ENCODE results near the gene DOCK8. TPM values are rescaled to one million over a fixed set of nuclear protein-coding genes. Genes with fewer than 3 reads are reported as not detected.

The DOCK8 gene
- total and polyA plus RNA-seq, 4 experiments from 2014 or later, result 31.0 to 315 (median 200) TPM

DNA sequence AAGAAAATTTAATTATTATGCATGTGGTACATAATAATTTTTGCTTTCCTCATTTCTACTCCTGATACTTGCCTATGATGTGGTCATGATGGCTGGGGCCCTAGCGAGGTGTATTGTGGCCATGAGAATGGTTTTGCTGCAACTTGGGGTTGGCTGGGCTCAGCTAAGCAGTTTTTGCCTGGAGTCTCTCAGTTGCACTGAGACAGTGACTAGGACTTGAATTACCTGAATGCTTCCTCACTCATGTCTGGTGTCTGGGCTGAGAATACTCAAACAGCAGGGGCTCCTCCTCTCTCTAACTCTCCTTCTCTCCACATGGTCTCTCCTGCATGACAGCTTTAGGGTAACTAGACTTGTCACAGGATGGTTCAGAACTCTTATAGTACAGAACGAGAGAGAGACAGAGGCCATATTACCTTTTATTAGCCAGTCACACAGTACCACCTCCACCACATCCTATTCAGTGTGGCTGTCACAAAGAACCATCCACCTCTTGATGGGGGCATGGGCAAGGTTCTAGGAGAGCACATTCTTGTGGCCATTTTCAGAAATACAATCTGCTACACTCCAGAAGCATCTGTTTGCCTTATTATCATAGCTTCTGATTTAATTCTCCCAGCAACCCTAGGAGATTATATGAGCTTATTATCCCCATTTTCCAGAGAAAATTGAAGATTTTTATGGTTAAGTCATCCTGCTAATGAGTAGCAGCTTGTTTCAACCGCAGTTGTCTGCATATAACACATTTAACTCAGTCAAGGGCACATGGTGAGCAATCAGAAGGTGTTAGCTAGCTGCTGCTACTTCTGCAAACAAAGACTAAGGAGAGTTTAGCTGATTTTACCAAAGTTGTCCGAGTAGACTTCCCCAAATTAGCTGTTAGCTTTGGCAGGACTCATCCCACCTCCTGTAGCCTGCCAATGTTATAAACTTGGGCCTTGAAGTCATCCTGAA is 245.1 kb downstream of the DOCK8 start:
- intact Hi-C loops (cut with micrococcal nuclease), result no loop called here
- Mint-ChIP-seq H3K4me3 (peak overlapping the region in 1 of 8 donors; percentile 34), H3K27me3 (no peaks in the 10 kb centered on the region)

DNA sequence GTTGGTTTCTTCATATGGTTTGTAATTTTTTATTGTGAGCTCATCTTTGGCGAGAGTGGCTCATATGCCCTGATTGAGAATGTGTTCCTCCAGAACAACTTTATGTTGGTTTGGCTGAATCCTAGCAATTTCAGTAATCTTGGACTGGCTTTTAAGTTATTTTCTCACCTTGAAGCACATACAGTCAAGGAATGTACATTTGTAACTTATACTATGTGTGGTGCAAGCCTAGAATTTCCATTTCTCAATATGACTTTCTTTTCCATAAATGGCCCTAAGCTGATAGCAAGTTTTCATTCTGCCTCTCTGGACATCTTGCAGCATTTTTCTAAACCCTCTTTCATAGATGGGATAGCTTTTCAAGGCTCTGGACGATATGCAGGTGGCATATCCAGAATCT is 247.5 kb downstream of the DOCK8 start:
- Mint-ChIP-seq H3K9me3 (peaks cover 0 to 1% (median 0%) of the 10 kb centered on the region in 8 donors), H3K4me1 (peaks cover 6 to 22% (median 12%) of the 10 kb centered on the region in 4 donors), H3K27me3 (no peaks in the 10 kb centered on the region), H3K27ac (peak overlapping the region in 6 of 7 donors; percentile 2 to 86 (median 54)), H3K36me3 (peaks cover 49 to 76% of the 10 kb centered on the region in 2 donors), H3K4me3 (no peak overlapping the region)
- ChIA-PET POLR2A (ENCODE audit: partially characterized antibody) (no interaction called here), CTCF (ENCODE audit: partially characterized antibody) (interaction anchor here (0.6 to 1.1 kb wide), 3 partner anchors 19 to 37 kb away, joined by 3 read pairs; no protein-coding TSS in a partner anchor)
- intact Hi-C loops (cut with micrococcal nuclease), result no loop called here
- DNase-seq, result no peak
- Histone ChIP-seq H3K36me3 (ENCODE audit: insufficient read depth, low read length) (peaks cover 44% of the 10 kb centered on the region), H3K4me3 (ENCODE audit: low read length in 2 of 2) (no peak overlapping the region), H3K27ac (ENCODE audit: low read depth, low read length) (no peak overlapping the region), H3K4me1 (ENCODE audit: insufficient read depth, low read length) (peaks cover 5% of the 10 kb centered on the region), H3K27me3 (ENCODE audit: insufficient read depth, low read length) (no peaks in the 10 kb centered on the region), H3K9me3 (ENCODE audit: control insufficient read depth in 1 of 2, low read length in 2 of 2) (no peaks in the 10 kb centered on the region)

More for the DNA sequence above, 245.1 kb downstream of the DOCK8 start:
- H3K27ac Mint-ChIP-seq, result peak overlapping the region in 6 of 7 donors; percentile 2 to 91 (median 70)
- H3K36me3 ChIP-seq (ENCODE audit: insufficient read depth, low read length), result peaks cover 57% of the 10 kb centered on the region
- no peaks in the 10 kb centered on the region for H3K9me3 ChIP-seq (ENCODE audit: control insufficient read depth in 1 of 2, low read length in 2 of 2)
- peaks cover 0 to 1% (median 0%) of the 10 kb centered on the region in 8 donors for H3K9me3 Mint-ChIP-seq
- H3K36me3 Mint-ChIP-seq, result peaks cover 53 to 78% of the 10 kb centered on the region in 2 donors
- ChIA-PET CTCF (ENCODE audit: partially characterized antibody) (interaction anchor here (1.0 to 1.6 kb wide), 3 partner anchors 12 to 44 kb away, joined by 3 to 7 read pairs (median 3); partner anchors contain the start of gene KANK1), POLR2A (ENCODE audit: partially characterized antibody) (interaction anchor here (0.6 to 1.7 kb wide), 3 partner anchors 9 to 74 kb away, joined by 3 to 8 read pairs (median 3); no protein-coding TSS in a partner anchor)
- peaks cover 6 to 25% (median 15%) of the 10 kb centered on the region in 4 donors for H3K4me1 Mint-ChIP-seq
- no peak overlapping the region for H3K4me3 ChIP-seq (ENCODE audit: low read length in 2 of 2)
- DNase-seq, result no peak
- no peaks in the 10 kb centered on the region for H3K27me3 ChIP-seq (ENCODE audit: insufficient read depth, low read length)
- H3K27ac ChIP-seq (ENCODE audit: low read depth, low read length), result no peak overlapping the region
- peaks cover 5% of the 10 kb centered on the region for H3K4me1 ChIP-seq (ENCODE audit: insufficient read depth, low read length)

DNA sequence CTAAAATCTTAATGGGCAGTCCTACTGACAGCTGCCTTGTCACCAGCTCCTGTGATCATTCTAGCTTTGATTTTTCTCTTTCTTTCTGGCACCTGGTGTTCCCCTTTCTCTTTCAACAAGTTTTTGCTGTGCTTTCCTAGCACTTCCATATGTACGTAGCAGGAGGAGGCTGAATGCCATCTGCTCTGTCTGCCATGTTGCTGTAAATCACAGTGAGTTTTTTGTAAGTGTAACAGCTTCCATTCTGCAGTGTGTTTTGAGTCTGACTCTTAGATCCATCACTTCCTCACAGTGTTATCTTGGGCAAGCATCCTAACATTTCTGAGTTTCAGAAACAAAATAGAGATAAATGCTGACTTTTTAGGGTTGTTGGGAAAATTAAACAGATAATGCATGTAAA is 247.9 kb downstream of the DOCK8 start:
- Mint-ChIP-seq H3K4me1 (peaks cover 6 to 17% (median 12%) of the 10 kb centered on the region in 4 donors), H3K9me3 (peaks cover 0 to 1% (median 0%) of the 10 kb centered on the region in 8 donors), H3K36me3 (peaks cover 45 to 71% of the 10 kb centered on the region in 2 donors), H3K4me3 (no peak overlapping the region), H3K27ac (peak overlapping the region; percentile 2 to 86 (median 58)), H3K27me3 (no peaks in the 10 kb centered on the region)
- H3K27ac ChIP-seq (ENCODE audit: low read depth, low read length), result no peak overlapping the region
- ChIA-PET CTCF (ENCODE audit: partially characterized antibody) (interaction anchor here (1.1 kb wide), 1 partner anchor 19 kb away, joined by 3 read pairs; no protein-coding TSS in a partner anchor), POLR2A (ENCODE audit: partially characterized antibody) (no interaction called here)
- H3K27me3 ChIP-seq (ENCODE audit: insufficient read depth, low read length), result no peaks in the 10 kb centered on the region
- DNase-seq, result no peak
- peaks cover 39% of the 10 kb centered on the region for H3K36me3 ChIP-seq (ENCODE audit: insufficient read depth, low read length)
- H3K9me3 ChIP-seq (ENCODE audit: control insufficient read depth in 1 of 2, low read length in 2 of 2), result no peaks in the 10 kb centered on the region
- peaks cover 5% of the 10 kb centered on the region for H3K4me1 ChIP-seq (ENCODE audit: insufficient read depth, low read length)
- intact Hi-C loops (cut with micrococcal nuclease), result no loop called here
- H3K4me3 ChIP-seq (ENCODE audit: low read length in 2 of 2), result no peak overlapping the region

DNA sequence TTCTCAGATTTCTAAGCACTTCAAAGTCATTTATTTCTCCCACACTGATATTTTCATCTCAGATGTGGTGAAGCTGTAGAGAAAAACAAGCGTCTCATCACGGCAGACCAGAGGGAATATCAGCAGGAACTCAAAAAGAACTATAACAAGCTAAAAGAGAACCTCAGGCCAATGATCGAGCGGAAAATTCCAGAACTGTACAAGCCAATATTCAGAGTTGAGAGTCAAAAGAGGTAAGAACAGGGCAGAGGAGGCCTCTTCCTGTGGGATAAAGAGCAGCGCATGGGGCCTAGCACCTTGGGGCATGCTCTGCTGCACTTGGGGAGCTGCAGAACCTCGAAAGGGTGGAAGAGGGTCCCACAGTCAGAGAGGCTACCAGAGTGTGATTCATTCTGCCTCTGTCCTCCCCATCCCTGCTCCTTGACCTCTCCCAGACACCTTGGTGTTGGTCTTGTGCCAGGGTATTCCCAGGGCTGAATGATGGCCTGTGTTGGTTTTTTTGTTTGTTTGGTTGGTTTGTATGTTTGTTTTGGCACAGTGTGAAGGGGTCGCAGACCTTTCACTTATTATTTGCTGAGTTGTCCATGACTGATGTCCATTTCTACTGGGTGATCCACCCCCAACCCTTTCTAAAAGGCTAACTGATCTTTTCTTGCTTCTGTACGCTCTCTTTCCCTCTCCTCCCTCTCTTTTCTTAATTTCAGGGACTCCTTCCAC is 248.9 kb downstream of the DOCK8 start:
- DNase-seq, result no peak
- Histone ChIP-seq H3K4me1 (ENCODE audit: insufficient read depth, low read length) (peaks cover 10% of the 10 kb centered on the region), H3K9me3 (ENCODE audit: control insufficient read depth in 1 of 2, low read length in 2 of 2) (no peaks in the 10 kb centered on the region), H3K36me3 (ENCODE audit: insufficient read depth, low read length) (peaks cover 30% of the 10 kb centered on the region), H3K27me3 (ENCODE audit: insufficient read depth, low read length) (no peaks in the 10 kb centered on the region), H3K27ac (ENCODE audit: low read depth, low read length) (no peak overlapping the region), H3K4me3 (ENCODE audit: low read length in 2 of 2) (no peak overlapping the region)
- no peak overlapping the region for H3K4me3 Mint-ChIP-seq
- peaks cover 5 to 12% (median 12%) of the 10 kb centered on the region in 4 donors for H3K4me1 Mint-ChIP-seq
- peaks cover 0 to 1% (median 0%) of the 10 kb centered on the region in 8 donors for H3K9me3 Mint-ChIP-seq
- peak overlapping the region in 2 of 7 donors; percentile 53 to 60 for H3K27ac Mint-ChIP-seq
- peaks cover 41 to 61% of the 10 kb centered on the region in 2 donors for H3K36me3 Mint-ChIP-seq
- intact Hi-C loops (cut with micrococcal nuclease), result no loop called here
- ChIA-PET POLR2A (ENCODE audit: partially characterized antibody) (no interaction called here), CTCF (ENCODE audit: partially characterized antibody) (no interaction called here)
- no peaks in the 10 kb centered on the region for H3K27me3 Mint-ChIP-seq

DNA sequence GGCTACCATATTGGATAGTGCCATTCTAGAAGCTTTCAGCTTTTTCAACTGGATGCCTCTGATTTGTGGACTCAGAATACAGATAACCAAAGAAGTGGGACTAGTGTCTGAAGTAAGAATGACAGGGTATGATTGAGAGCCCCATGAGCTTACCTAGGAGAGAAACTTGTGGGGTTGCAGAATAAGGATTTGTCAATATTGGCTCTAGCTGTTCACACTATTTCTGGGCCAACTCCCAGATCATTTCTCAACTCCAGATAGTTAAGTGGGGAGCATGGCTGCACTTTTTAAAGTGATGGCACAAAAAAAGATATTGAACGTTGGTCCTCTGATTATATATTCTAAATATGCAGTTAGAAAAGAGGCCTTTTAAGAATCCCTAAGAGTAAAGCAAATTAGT is 252.1 kb downstream of the DOCK8 start:
- Histone ChIP-seq H3K27ac (ENCODE audit: low read depth, low read length) (no peak overlapping the region), H3K4me3 (ENCODE audit: low read length in 2 of 2) (no peak overlapping the region), H3K9me3 (ENCODE audit: control insufficient read depth in 1 of 2, low read length in 2 of 2) (no peaks in the 10 kb centered on the region), H3K36me3 (ENCODE audit: insufficient read depth, low read length) (peaks cover 24% of the 10 kb centered on the region), H3K4me1 (ENCODE audit: insufficient read depth, low read length) (peaks cover 21% of the 10 kb centered on the region), H3K27me3 (ENCODE audit: insufficient read depth, low read length) (no peaks in the 10 kb centered on the region)
- no peaks in the 10 kb centered on the region for H3K27me3 Mint-ChIP-seq
- CTCF ChIA-PET (ENCODE audit: partially characterized antibody), result interaction anchor here (0.6 to 1.1 kb wide), 3 partner anchors 9 to 41 kb away, joined by 3 to 4 read pairs (median 3); no protein-coding TSS in a partner anchor
- DNase-seq, result no peak
- peaks cover 17 to 28% (median 22%) of the 10 kb centered on the region in 4 donors for H3K4me1 Mint-ChIP-seq
- peak overlapping the region in 4 of 7 donors; percentile 25 to 81 (median 50) for H3K27ac Mint-ChIP-seq
- POLR2A ChIA-PET (ENCODE audit: partially characterized antibody), result interaction anchor here (0.6 to 1.1 kb wide), 2 partner anchors 38 to 58 kb away, joined by 3 to 5 read pairs; partner anchors contain the start of gene KANK1
- intact Hi-C loops (cut with micrococcal nuclease), result no loop called here
- no peak overlapping the region for H3K4me3 Mint-ChIP-seq
- peaks cover 0 to 6% (median 0%) of the 10 kb centered on the region in 8 donors for H3K9me3 Mint-ChIP-seq
- H3K36me3 Mint-ChIP-seq, result peaks cover 37 to 46% of the 10 kb centered on the region in 2 donors

DNA sequence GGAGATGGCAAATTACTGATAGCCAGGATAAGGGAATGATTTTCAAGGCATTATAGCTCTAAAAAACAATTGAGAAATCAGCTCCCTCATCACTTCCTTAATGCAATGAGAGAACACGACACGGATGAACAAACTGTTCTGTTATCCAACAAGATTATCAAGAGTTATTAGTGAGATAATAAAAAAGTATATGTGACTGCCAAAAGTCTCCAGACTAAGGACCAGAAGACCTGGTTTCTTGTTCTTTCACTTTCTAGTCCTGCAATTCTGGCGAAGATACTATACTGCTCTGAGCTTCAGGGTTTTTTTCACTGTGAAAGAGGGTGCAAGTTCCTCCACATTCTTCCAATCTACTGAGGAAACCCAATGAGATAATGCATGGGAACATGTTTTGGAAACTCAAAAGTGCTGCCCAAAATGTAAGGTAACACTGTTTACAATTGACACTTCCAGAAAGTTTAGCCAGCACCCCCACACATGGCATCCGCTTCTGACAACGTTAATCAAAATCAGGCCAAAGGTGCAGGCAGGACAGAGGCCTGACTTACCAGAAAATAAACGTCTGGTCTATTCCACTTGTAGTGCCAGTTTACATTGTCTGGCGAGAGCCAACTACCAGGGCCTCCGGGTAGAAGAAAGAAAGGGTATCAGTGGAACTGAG is 254.2 kb downstream of the DOCK8 start:
- peaks cover 21% of the 10 kb centered on the region for H3K4me1 ChIP-seq (ENCODE audit: insufficient read depth, low read length)
- peak overlapping the region; percentile 60 to 96 (median 88) for H3K27ac Mint-ChIP-seq
- peak overlapping the region; percentile 68 for H3K27ac ChIP-seq (ENCODE audit: low read depth, low read length)
- H3K9me3 ChIP-seq (ENCODE audit: control insufficient read depth in 1 of 2, low read length in 2 of 2), result no peaks in the 10 kb centered on the region
- POLR2A ChIA-PET (ENCODE audit: partially characterized antibody), result interaction anchor here (0.8 to 1.7 kb wide), 5 partner anchors 9 to 196 kb away, joined by 3 to 8 read pairs (median 4); no protein-coding TSS in a partner anchor
- H3K27me3 ChIP-seq (ENCODE audit: insufficient read depth, low read length), result no peaks in the 10 kb centered on the region
- H3K36me3 Mint-ChIP-seq, result peaks cover 18 to 25% of the 10 kb centered on the region in 2 donors
- peaks cover 11% of the 10 kb centered on the region for H3K36me3 ChIP-seq (ENCODE audit: insufficient read depth, low read length)
- peak overlapping the region; percentile 71 to 86 (median 80) for H3K4me3 Mint-ChIP-seq
- peaks cover 0 to 4% (median 0%) of the 10 kb centered on the region in 8 donors for H3K9me3 Mint-ChIP-seq
- no peak for DNase-seq
- peaks cover 17 to 28% (median 22%) of the 10 kb centered on the region in 4 donors for H3K4me1 Mint-ChIP-seq
- no peaks in the 10 kb centered on the region for H3K27me3 Mint-ChIP-seq
- CTCF ChIA-PET (ENCODE audit: partially characterized antibody), result interaction anchor here (1.2 to 1.4 kb wide), 3 partner anchors 21 to 35 kb away, joined by 3 read pairs; no protein-coding TSS in a partner anchor
- peak overlapping the region; percentile 74 to 88 for H3K4me3 ChIP-seq (ENCODE audit: low read length in 2 of 2)
- intact Hi-C loops (cut with micrococcal nuclease), result no loop called here

Measured in CD4-positive, alpha-beta memory T cell (primary cell).